Activated naive CD4-positive, alpha-beta T cell treated with anti-CD3 and anti-CD28 coated beads, Interleukin-2, amount 50 U/mL, for 72 hours (primary cell): ENCODE measurements around the gene TRIP13. TPM values are rescaled to one million over a fixed set of nuclear protein-coding genes. Genes with fewer than 3 reads are reported as not detected.

Experiments
- ATAC-seq, 2 donors: fragments of 150-1000 bp; cut with Tn5 transposase; 2 replicates each; pipeline ENCODE4 v1.10.0; 2021; ENCODE audit warnings: mild to moderate bottlenecking in 2 of 2, moderate library complexity in 2 of 2
- DNase-seq, 2 donors: peaks; one replicate each; pipeline ENCODE4 v3.0.0; 2021 to 2022; ENCODE audit warnings: low spot score in 2 of 2
- H3K27ac Mint-ChIP-seq, 2 donors: one replicate each; pipeline ENCODE4 v1.8.0; 2022; ENCODE audit warnings: mild to moderate bottlenecking in 2 of 2, mixed read lengths in 2 of 2
- H3K36me3 Mint-ChIP-seq, 2 donors: one replicate each; pipeline ENCODE4 v1.8.0; 2022; ENCODE audit warnings: mixed read lengths in 2 of 2
- H3K9me3 Mint-ChIP-seq, 2 donors: one replicate each; pipeline ENCODE4 v1.8.0; 2022; ENCODE audit warnings: mixed read lengths in 2 of 2
- total RNA-seq, 2 donors: library from RNA; stranded (reverse); gene quantifications; one replicate each; pipeline ENCODE4 v1.2.3, GENCODE V29; 2022

The TRIP13 gene
- total RNA-seq, 2 donors from 2014 or later, result 20.1 to 25.5 TPM

GRCh38 chr5:882253-883183 lies 10.2 kb upstream of the TRIP13 start:
- Mint-ChIP-seq H3K27ac (peak overlapping the region; percentile 66 to 87), H3K36me3 (peaks cover 47 to 54% of the 10 kb centered on the region in 2 donors), H3K9me3 (peaks cover 11% of the 10 kb centered on the region in 2 donors)
- no peak for DNase-seq
- ATAC-seq, result peak in 1 of 2 donors; percentile 24

- ATAC-seq (no peak), DNase-seq (no peak)
- Mint-ChIP-seq H3K36me3 (peaks cover 48 to 52% of the 10 kb centered on the region in 2 donors), H3K27ac (peak overlapping the region in 1 of 2 donors; percentile 66), H3K9me3 (peaks cover 11% of the 10 kb centered on the region in 2 donors)
These were observed 9.1 kb upstream of the TRIP13 start for GRCh38 chr5:883475-884181.

- Mint-ChIP-seq H3K27ac (peak overlapping the region in 1 of 2 donors; percentile 22), H3K36me3 (peaks cover 48 to 52% of the 10 kb centered on the region in 2 donors), H3K9me3 (peaks cover 11% of the 10 kb centered on the region in 2 donors)
- ATAC-seq (no peak), DNase-seq (no peak)
These were observed 8.1 kb upstream of the TRIP13 start for GRCh38 chr5:884345-885126.

- H3K9me3 Mint-ChIP-seq, result peaks cover 11% of the 10 kb centered on the region in 2 donors
- no peak for DNase-seq
- peaks cover 48 to 52% of the 10 kb centered on the region in 2 donors for H3K36me3 Mint-ChIP-seq
- H3K27ac Mint-ChIP-seq, result peak overlapping the region in 1 of 2 donors; percentile 22
- ATAC-seq, result no peak
These were observed 7.6 kb upstream of the TRIP13 start for GRCh38 chr5:885127-885442.

GRCh38 chr5:885529-885928 lies 7.2 kb upstream of the TRIP13 start:
- Mint-ChIP-seq H3K36me3 (peaks cover 48 to 52% of the 10 kb centered on the region in 2 donors), H3K27ac (no peak overlapping the region), H3K9me3 (peaks cover 11% of the 10 kb centered on the region in 2 donors)
- ATAC-seq (no peak), DNase-seq (no peak)

GRCh38 chr5:886036-886435 lies 6.6 kb upstream of the TRIP13 start:
- no peak for ATAC-seq

GRCh38 chr5:886716-887325 lies 5.9 kb upstream of the TRIP13 start:
- ATAC-seq, result no peak
- H3K36me3 Mint-ChIP-seq, result peaks cover 40 to 51% of the 10 kb centered on the region in 2 donors
- peaks cover 11% of the 10 kb centered on the region in 2 donors for H3K9me3 Mint-ChIP-seq
- no peak for DNase-seq
- no peak overlapping the region for H3K27ac Mint-ChIP-seq

More at GRCh38 chr5:886036-886435, 6.6 kb upstream of the TRIP13 start:
- Mint-ChIP-seq H3K36me3 (peaks cover 43 to 51% of the 10 kb centered on the region in 2 donors), H3K27ac (peak overlapping the region in 1 of 2 donors; percentile 46), H3K9me3 (peaks cover 11% of the 10 kb centered on the region in 2 donors)
- no peak for DNase-seq

- peaks cover 0 to 4% of the 10 kb centered on the region in 2 donors for H3K9me3 Mint-ChIP-seq
- DNase-seq, result no peak
- ATAC-seq, result no peak
- H3K36me3 Mint-ChIP-seq, result peaks cover 31 to 42% of the 10 kb centered on the region in 2 donors
- peak overlapping the region in 1 of 2 donors; percentile 79 for H3K27ac Mint-ChIP-seq
These were observed 4.6 kb upstream of the TRIP13 start for GRCh38 chr5:887947-888637.

GRCh38 chr5:888638-889035 lies 4.0 kb upstream of the TRIP13 start:
- Mint-ChIP-seq H3K27ac (no peak overlapping the region), H3K9me3 (no peaks in the 10 kb centered on the region), H3K36me3 (peaks cover 25 to 36% of the 10 kb centered on the region in 2 donors)
- DNase-seq (no peak), ATAC-seq (no peak)

- ATAC-seq (no peak), DNase-seq (no peak)
- Mint-ChIP-seq H3K27ac (peak overlapping the region; percentile 21 to 83), H3K36me3 (peaks cover 26 to 31% of the 10 kb centered on the region in 2 donors), H3K9me3 (no peaks in the 10 kb centered on the region)
These were observed 3.5 kb upstream of the TRIP13 start for GRCh38 chr5:889075-889710.

GRCh38 chr5:891117-891836 lies 1.4 kb upstream of the TRIP13 start:
- Mint-ChIP-seq H3K36me3 (peaks cover 36 to 38% of the 10 kb centered on the region in 2 donors), H3K9me3 (no peaks in the 10 kb centered on the region), H3K27ac (peak overlapping the region; percentile 84)
- DNase-seq (no peak), ATAC-seq (no peak)

- Mint-ChIP-seq H3K27ac (peak overlapping the region; percentile 84), H3K9me3 (no peaks in the 10 kb centered on the region), H3K36me3 (peaks cover 37 to 42% of the 10 kb centered on the region in 2 donors)
- no peak for ATAC-seq
- DNase-seq, result peak in 1 of 2 donors; percentile 17
These were observed 769 bp upstream of the TRIP13 start for GRCh38 chr5:891837-892393.

- Mint-ChIP-seq H3K9me3 (no peaks in the 10 kb centered on the region), H3K36me3 (peaks cover 29 to 40% of the 10 kb centered on the region in 2 donors), H3K27ac (peak overlapping the region; percentile 25 to 74)
- ATAC-seq (peak in 1 of 2 donors; percentile 24), DNase-seq (no peak)
These were observed 438 bp downstream of the TRIP13 start for GRCh38 chr5:893137-893506.

GRCh38 chr5:893711-894110 lies 1.0 kb downstream of the TRIP13 start:
- ATAC-seq (no peak), DNase-seq (no peak)
- Mint-ChIP-seq H3K36me3 (peaks cover 29 to 35% of the 10 kb centered on the region in 2 donors), H3K9me3 (no peaks in the 10 kb centered on the region), H3K27ac (peak overlapping the region; percentile 25 to 74)
